ENCODE data around the gene TSGA10. TPM values are rescaled to one million over a fixed set of nuclear protein-coding genes. Genes with fewer than 3 reads are reported as not detected.

TSGA10 gene
- polyA plus RNA-seq, 3 donors, result 0.32 to 2.2 (median 0.79) TPM

DNA sequence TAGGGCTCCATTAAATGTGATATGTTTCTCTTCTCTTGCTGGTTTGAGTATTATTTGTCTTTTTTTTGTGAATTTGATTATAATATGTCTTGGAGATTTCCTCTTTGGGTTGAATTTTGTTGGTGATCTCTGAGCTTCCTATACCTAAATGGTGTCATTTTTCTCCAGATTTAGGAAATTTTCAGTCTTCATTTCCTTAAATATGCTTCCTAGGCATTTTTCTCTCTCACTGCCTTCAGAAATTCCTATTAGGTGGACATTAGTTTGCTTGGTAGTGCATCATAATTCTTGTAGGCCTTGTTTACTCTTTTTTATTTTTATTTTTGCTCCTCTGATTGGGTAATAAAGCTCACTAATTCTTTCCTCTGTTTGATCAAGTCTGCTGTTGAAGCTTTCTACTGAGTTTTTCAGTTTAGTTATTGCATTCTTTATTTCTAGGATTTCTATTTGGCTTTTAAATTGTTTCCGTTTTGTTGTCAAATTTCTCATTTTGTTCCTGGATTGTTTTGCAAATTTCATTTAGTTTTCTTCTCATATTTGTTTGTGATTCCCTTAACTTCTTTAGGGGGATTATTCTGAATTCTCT, 182.1 kb downstream of the TSGA10 start:
- H3K27ac ChIP-seq (ENCODE audit: low read depth in 1 of 2, low read length in 2 of 2), result no peak overlapping the region
- H3K36me3 Mint-ChIP-seq, result no peaks in the 10 kb centered on the region
- H3K9me3 Mint-ChIP-seq, result peaks cover 20 to 48% (median 37%) of the 10 kb centered on the region in 7 donors

DNA sequence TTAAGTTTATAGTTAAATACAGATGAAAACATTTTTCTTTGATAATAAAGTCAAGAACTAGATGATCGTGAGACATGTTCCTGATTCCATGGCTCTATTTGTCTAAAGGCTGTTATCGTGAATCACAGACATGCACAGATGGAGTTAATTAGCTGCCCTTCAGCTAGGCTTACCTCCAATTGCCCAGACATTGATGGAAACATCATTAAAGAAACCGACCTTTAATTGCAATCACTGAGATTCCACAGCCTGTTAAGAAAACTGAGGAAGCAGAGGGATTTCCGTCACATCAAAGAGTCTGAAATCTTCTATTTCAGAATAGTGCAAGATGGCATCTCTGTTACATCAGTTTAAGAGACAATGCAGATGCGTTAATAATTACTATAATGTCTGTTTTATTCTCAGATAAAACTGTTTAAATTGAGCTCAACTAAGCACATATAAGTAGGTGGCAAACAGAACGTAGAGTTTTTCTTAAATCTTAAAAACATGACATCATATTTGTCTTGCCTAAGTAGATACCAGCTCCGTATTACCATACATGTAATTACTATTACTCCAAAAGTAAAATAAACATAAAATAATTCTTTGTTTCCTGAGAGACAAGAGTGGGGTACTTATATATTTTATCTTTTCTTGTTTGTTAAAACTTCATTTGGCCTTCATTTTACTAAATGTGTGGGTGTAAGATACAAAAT, 194.8 kb downstream of the TSGA10 start:
- Histone ChIP-seq H4K20me1 (ENCODE audit: insufficient read depth, low read length) (no peaks in the 10 kb centered on the region), H3K4me3 (replicated peaks in 1 of 3; ENCODE audit: low read depth in 2 of 3, low read length in 3 of 3) (no peak overlapping the region), H3K27me3 (ENCODE audit: control insufficient read depth in 2 of 2, insufficient read depth in 2 of 2, low read length in 2 of 2) (no peaks in the 10 kb centered on the region), H3K36me3 (replicated peaks in 1 of 2; ENCODE audit: control insufficient read depth in 1 of 2, insufficient read depth in 2 of 2, low read length in 2 of 2) (no peaks in the 10 kb centered on the region), H3K9ac (ENCODE audit: insufficient read depth, low read length, poor library complexity, severe bottlenecking) (no peak overlapping the region), H3K9me3 (replicated peaks in 1 of 2; ENCODE audit: control insufficient read depth in 1 of 2, insufficient read depth in 1 of 2, low read length in 2 of 2) (peaks cover 0 to 5% of the 10 kb centered on the region in 2 donors), H3K4me1 (ENCODE audit: control insufficient read depth in 1 of 2, insufficient read depth in 2 of 2, low read length in 2 of 2) (no peaks in the 10 kb centered on the region), H3K4me2 (replicated peaks; ENCODE audit: extremely low read depth, low read length, poor library complexity, severe bottlenecking) (no peak overlapping the region), H3K79me2 (ENCODE audit: insufficient read depth, low read length) (no peaks in the 10 kb centered on the region), H2AFZ (ENCODE audit: insufficient read depth, low read depth, low read length, poor library complexity, severe bottlenecking) (no peak overlapping the region), H3K27ac (ENCODE audit: low read depth in 1 of 2, low read length in 2 of 2) (no peak overlapping the region)
- no CpG with 5 or more reads among the region's 7 CpGs for WGBS (ENCODE audit: insufficient coverage)
- TF ChIP-seq, protein P1, sequence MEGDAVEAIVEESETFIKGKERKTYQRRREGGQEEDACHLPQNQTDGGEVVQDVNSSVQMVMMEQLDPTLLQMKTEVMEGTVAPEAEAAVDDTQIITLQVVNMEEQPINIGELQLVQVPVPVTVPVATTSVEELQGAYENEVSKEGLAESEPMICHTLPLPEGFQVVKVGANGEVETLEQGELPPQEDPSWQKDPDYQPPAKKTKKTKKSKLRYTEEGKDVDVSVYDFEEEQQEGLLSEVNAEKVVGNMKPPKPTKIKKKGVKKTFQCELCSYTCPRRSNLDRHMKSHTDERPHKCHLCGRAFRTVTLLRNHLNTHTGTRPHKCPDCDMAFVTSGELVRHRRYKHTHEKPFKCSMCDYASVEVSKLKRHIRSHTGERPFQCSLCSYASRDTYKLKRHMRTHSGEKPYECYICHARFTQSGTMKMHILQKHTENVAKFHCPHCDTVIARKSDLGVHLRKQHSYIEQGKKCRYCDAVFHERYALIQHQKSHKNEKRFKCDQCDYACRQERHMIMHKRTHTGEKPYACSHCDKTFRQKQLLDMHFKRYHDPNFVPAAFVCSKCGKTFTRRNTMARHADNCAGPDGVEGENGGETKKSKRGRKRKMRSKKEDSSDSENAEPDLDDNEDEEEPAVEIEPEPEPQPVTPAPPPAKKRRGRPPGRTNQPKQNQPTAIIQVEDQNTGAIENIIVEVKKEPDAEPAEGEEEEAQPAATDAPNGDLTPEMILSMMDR (IDR thresholded peaks at IDR 0.05), result no peak
- Mint-ChIP-seq H3K36me3 (no peaks in the 10 kb centered on the region), H3K4me3 (no peak overlapping the region), H3K4me1 (no peaks in the 10 kb centered on the region), H3K27ac (no peak overlapping the region), H3K27me3 (ENCODE audit: low read depth in 3 of 3) (peaks cover 0 to 12% (median 2%) of the 10 kb centered on the region in 3 donors), H3K9me3 (peaks cover 2 to 13% (median 7%) of the 10 kb centered on the region in 7 donors)
- intact Hi-C loops (cut with micrococcal nuclease), result no loop called here
- no peak for DNase-seq

More for the DNA sequence above, 182.1 kb downstream of the TSGA10 start:
- TF ChIP-seq, protein P1 (IDR thresholded peaks at IDR 0.05), result no peak
- no peak overlapping the region for H3K4me3 Mint-ChIP-seq
- no peaks in the 10 kb centered on the region for H3K27me3 ChIP-seq (ENCODE audit: control insufficient read depth in 2 of 2, insufficient read depth in 2 of 2, low read length in 2 of 2)
- no peak overlapping the region for H3K4me3 ChIP-seq (replicated peaks in 1 of 3; ENCODE audit: low read depth in 2 of 3, low read length in 3 of 3)
- no peak overlapping the region for H3K27ac Mint-ChIP-seq
- H3K9ac ChIP-seq (ENCODE audit: insufficient read depth, low read length, poor library complexity, severe bottlenecking), result no peak overlapping the region
- no peaks in the 10 kb centered on the region for H3K79me2 ChIP-seq (ENCODE audit: insufficient read depth, low read length)
- no peak overlapping the region for H3K4me2 ChIP-seq (replicated peaks; ENCODE audit: extremely low read depth, low read length, poor library complexity, severe bottlenecking)
- H3K36me3 ChIP-seq (replicated peaks in 1 of 2; ENCODE audit: control insufficient read depth in 1 of 2, insufficient read depth in 2 of 2, low read length in 2 of 2), result no peaks in the 10 kb centered on the region
- no CpG with 5 or more reads among the region's 1 CpG for WGBS (ENCODE audit: insufficient coverage)
- H3K27me3 Mint-ChIP-seq (ENCODE audit: low read depth in 3 of 3), result peaks cover 0 to 9% (median 3%) of the 10 kb centered on the region in 3 donors
- intact Hi-C loops (cut with micrococcal nuclease), result no loop called here
- no peaks in the 10 kb centered on the region for H4K20me1 ChIP-seq (ENCODE audit: insufficient read depth, low read length)
- peaks cover 7 to 25% of the 10 kb centered on the region in 2 donors for H3K9me3 ChIP-seq (replicated peaks in 1 of 2; ENCODE audit: control insufficient read depth in 1 of 2, insufficient read depth in 1 of 2, low read length in 2 of 2)
- H3K4me1 ChIP-seq (ENCODE audit: control insufficient read depth in 1 of 2, insufficient read depth in 2 of 2, low read length in 2 of 2), result no peaks in the 10 kb centered on the region
- DNase-seq, result no peak
- H2AFZ ChIP-seq (ENCODE audit: insufficient read depth, low read depth, low read length, poor library complexity, severe bottlenecking), result no peak overlapping the region
- H3K4me1 Mint-ChIP-seq, result no peaks in the 10 kb centered on the region

Measured in CD14-positive monocyte (primary cell).